H1 (cell line): ENCODE data around the gene PIK3CA. TPM values are rescaled to one million over a fixed set of nuclear protein-coding genes. Genes with fewer than 3 reads are reported as not detected.

Experiments used
- BRCA1 ChIP-seq: IDR thresholded peaks from 2 replicates; pipeline ENCODE4 v1.6.1; 2012; ENCODE audit warnings: low read depth, low read length, improper control_type of control experiment
- GABPA ChIP-seq: IDR thresholded peaks from 2 replicates; pipeline ENCODE4 v1.6.1; 2011; ENCODE audit warnings: mild to moderate bottlenecking, low read length, moderate library complexity, borderline replicate concordance; ENCODE audit not compliant: insufficient read depth
- KDM5A ChIP-seq: fragments of 200-600 bp; IDR thresholded peaks from 2 replicates; pipeline ENCODE4 v1.7.1; 2012; ENCODE audit warnings: mild to moderate bottlenecking, low read length, inconsistent platforms, mixed read lengths
- PHF8 ChIP-seq: fragments of 200-600 bp; sonication (generic); conservative IDR thresholded peaks from 2 replicates; pipeline ENCODE4 v1.7.1; 2012; ENCODE audit warnings: low read depth, mild to moderate bottlenecking, inconsistent platforms, low read length, moderate library complexity
- POU5F1 ChIP-seq: IDR thresholded peaks from 2 replicates; pipeline ENCODE4 v1.6.1; 2011; ENCODE audit warnings: low read depth, mild to moderate bottlenecking, low read length, moderate library complexity
- SIRT6 ChIP-seq: IDR thresholded peaks from one replicate; pipeline ENCODE4 v1.7.1; 2012; ENCODE audit warnings: low read length, inconsistent platforms
- SIX5 ChIP-seq: IDR thresholded peaks from 2 replicates; pipeline ENCODE4 v1.6.1; 2011; ENCODE audit warnings: mild to moderate bottlenecking, low read depth, low read length
- SUZ12 ChIP-seq: fragments of 200-600 bp; sonication (generic); IDR thresholded peaks from 2 replicates; pipeline ENCODE4 v1.6.1; 2012; ENCODE audit warnings: mild to moderate bottlenecking, inconsistent platforms, low read length, moderate library complexity, mixed read lengths
- polyA plus RNA-seq, 7 experiments: library from polyadenylated mRNA; depleted of rRNA in 3 of 7; stranded (reverse) in 5 of 7; unstranded in 2 of 7; fragments of >200 nt in 5 of 7; fragments of 200-250 nt in 2 of 7; gene quantifications; 1 replicate in 5 of 7; 2 replicates in 1 of 7; 4 replicates in 1 of 7; pipeline versions ENCODE4 v1.2.1 to v1.2.3, GENCODE V29; 2011 to 2013; ENCODE audit warnings: missing spikeins in 2 of 7, mixed read lengths in 2 of 7
- total RNA-seq: library from RNA; stranded (reverse); fragmentation: NEBNext Ultra II Directional; extraction: Animal tissue kit (Norgen Biotek cat#: 25700); gene quantifications from 2 replicates; pipeline ENCODE4 v1.2.1, GENCODE V29; 2021
- TF ChIP-seq, protein P1 (sequence below): fragments of 300-600 bp; sonication (generic); IDR thresholded peaks from 2 replicates; pipeline ENCODE4 v1.7.1; 2012; ENCODE audit warnings: low read length, moderate library complexity, mild to moderate bottlenecking, inconsistent platforms; ENCODE audit not compliant: insufficient replicate concordance
- TF ChIP-seq, protein P2 (sequence below): IDR thresholded peaks from 2 replicates; pipeline ENCODE4 v1.6.1; 2012; ENCODE audit warnings: inconsistent platforms

PIK3CA gene
- total and polyA plus RNA-seq, 2 of the 8 experiments (the other 6 are each of a cell fraction or from before 2014, with no cell fraction given) = 1.6 to 11.3 TPM

DNA sequence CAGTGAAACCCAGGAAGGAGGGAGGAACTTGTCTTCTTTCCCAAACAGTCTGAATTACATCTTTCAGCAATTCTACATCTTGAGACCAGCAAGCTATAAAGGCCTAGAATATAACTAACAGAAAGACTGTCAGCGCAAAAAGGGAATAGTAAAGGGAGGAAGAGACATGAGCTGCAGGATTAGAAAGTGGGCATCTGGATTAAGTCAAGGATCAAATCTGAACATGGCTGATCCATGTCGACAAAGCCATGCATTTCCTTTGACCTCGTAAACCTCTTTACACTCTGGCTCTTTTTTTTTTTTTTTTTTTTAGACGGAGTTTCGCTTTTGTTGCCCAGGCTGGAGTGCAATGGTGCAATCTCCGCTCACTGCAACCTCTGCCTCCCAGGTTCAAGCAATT, 138.2 kb downstream of the PIK3CA start (continued):
- TF ChIP-seq, protein P1, sequence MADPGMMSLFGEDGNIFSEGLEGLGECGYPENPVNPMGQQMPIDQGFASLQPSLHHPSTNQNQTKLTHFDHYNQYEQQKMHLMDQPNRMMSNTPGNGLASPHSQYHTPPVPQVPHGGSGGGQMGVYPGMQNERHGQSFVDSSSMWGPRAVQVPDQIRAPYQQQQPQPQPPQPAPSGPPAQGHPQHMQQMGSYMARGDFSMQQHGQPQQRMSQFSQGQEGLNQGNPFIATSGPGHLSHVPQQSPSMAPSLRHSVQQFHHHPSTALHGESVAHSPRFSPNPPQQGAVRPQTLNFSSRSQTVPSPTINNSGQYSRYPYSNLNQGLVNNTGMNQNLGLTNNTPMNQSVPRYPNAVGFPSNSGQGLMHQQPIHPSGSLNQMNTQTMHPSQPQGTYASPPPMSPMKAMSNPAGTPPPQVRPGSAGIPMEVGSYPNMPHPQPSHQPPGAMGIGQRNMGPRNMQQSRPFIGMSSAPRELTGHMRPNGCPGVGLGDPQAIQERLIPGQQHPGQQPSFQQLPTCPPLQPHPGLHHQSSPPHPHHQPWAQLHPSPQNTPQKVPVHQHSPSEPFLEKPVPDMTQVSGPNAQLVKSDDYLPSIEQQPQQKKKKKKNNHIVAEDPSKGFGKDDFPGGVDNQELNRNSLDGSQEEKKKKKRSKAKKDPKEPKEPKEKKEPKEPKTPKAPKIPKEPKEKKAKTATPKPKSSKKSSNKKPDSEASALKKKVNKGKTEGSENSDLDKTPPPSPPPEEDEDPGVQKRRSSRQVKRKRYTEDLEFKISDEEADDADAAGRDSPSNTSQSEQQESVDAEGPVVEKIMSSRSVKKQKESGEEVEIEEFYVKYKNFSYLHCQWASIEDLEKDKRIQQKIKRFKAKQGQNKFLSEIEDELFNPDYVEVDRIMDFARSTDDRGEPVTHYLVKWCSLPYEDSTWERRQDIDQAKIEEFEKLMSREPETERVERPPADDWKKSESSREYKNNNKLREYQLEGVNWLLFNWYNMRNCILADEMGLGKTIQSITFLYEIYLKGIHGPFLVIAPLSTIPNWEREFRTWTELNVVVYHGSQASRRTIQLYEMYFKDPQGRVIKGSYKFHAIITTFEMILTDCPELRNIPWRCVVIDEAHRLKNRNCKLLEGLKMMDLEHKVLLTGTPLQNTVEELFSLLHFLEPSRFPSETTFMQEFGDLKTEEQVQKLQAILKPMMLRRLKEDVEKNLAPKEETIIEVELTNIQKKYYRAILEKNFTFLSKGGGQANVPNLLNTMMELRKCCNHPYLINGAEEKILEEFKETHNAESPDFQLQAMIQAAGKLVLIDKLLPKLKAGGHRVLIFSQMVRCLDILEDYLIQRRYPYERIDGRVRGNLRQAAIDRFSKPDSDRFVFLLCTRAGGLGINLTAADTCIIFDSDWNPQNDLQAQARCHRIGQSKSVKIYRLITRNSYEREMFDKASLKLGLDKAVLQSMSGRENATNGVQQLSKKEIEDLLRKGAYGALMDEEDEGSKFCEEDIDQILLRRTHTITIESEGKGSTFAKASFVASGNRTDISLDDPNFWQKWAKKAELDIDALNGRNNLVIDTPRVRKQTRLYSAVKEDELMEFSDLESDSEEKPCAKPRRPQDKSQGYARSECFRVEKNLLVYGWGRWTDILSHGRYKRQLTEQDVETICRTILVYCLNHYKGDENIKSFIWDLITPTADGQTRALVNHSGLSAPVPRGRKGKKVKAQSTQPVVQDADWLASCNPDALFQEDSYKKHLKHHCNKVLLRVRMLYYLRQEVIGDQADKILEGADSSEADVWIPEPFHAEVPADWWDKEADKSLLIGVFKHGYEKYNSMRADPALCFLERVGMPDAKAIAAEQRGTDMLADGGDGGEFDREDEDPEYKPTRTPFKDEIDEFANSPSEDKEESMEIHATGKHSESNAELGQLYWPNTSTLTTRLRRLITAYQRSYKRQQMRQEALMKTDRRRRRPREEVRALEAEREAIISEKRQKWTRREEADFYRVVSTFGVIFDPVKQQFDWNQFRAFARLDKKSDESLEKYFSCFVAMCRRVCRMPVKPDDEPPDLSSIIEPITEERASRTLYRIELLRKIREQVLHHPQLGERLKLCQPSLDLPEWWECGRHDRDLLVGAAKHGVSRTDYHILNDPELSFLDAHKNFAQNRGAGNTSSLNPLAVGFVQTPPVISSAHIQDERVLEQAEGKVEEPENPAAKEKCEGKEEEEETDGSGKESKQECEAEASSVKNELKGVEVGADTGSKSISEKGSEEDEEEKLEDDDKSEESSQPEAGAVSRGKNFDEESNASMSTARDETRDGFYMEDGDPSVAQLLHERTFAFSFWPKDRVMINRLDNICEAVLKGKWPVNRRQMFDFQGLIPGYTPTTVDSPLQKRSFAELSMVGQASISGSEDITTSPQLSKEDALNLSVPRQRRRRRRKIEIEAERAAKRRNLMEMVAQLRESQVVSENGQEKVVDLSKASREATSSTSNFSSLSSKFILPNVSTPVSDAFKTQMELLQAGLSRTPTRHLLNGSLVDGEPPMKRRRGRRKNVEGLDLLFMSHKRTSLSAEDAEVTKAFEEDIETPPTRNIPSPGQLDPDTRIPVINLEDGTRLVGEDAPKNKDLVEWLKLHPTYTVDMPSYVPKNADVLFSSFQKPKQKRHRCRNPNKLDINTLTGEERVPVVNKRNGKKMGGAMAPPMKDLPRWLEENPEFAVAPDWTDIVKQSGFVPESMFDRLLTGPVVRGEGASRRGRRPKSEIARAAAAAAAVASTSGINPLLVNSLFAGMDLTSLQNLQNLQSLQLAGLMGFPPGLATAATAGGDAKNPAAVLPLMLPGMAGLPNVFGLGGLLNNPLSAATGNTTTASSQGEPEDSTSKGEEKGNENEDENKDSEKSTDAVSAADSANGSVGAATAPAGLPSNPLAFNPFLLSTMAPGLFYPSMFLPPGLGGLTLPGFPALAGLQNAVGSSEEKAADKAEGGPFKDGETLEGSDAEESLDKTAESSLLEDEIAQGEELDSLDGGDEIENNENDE = no peak
- TF ChIP-seq PHF8 (no peak), POU5F1 (no peak), GABPA (no peak), BRCA1 (no peak), KDM5A (no peak), SIRT6 (no peak), SUZ12 (no peak), SIX5 (no peak)
- TF ChIP-seq, protein P2, sequence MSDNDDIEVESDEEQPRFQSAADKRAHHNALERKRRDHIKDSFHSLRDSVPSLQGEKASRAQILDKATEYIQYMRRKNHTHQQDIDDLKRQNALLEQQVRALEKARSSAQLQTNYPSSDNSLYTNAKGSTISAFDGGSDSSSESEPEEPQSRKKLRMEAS = no peak
